GM12865 (cell line): ENCODE measurements around the gene LRRC14B.
"Not testable (repeated sequence)": the region's sequence is repeated elsewhere in the genome, so short reads cannot be mapped to it uniquely, and the experiment has no call there.

Source experiments
- DNase-seq: peaks from one replicate; pipeline ENCODE4 v3.0.0; 2010; ENCODE audit warnings: low read depth
- H3K4me3 ChIP-seq: 2 replicates; pipeline ENCODE4 v1.5.1; 2011; ENCODE audit warnings: mild to moderate bottlenecking, low read depth, low read length, control low read depth
- TF ChIP-seq, protein P1 (sequence below): IDR thresholded peaks from 2 replicates; pipeline ENCODE4 v1.5.1; 2011; ENCODE audit warnings: low read length, control low read depth, low read depth, inconsistent platforms; ENCODE audit not compliant: insufficient read depth; ENCODE audit errors: missing control alignments

The LRRC14B gene

DNA sequence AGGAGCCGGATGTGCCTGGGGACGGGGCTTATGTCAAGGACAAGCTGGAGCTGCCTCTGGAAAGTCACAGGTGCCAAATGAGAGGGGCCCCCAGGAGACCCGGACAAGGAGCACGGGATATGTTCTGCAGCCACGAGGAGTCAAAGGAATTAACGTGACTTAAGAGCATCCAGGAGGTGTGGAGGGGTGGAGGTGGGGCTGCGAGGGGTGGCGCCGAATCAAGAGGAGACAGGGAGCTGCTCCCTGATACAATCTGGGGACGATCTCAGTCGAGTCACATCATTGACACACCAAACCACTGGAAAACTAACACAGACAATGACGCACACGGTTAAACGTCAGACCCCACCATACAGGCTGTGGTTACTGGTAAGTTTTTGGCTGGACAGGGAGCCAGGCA lies 16.3 kb downstream of the LRRC14B start:
- no peak overlapping the region for H3K4me3 ChIP-seq
- TF ChIP-seq, protein P1, sequence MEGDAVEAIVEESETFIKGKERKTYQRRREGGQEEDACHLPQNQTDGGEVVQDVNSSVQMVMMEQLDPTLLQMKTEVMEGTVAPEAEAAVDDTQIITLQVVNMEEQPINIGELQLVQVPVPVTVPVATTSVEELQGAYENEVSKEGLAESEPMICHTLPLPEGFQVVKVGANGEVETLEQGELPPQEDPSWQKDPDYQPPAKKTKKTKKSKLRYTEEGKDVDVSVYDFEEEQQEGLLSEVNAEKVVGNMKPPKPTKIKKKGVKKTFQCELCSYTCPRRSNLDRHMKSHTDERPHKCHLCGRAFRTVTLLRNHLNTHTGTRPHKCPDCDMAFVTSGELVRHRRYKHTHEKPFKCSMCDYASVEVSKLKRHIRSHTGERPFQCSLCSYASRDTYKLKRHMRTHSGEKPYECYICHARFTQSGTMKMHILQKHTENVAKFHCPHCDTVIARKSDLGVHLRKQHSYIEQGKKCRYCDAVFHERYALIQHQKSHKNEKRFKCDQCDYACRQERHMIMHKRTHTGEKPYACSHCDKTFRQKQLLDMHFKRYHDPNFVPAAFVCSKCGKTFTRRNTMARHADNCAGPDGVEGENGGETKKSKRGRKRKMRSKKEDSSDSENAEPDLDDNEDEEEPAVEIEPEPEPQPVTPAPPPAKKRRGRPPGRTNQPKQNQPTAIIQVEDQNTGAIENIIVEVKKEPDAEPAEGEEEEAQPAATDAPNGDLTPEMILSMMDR = no peak
- DNase-seq = no peak

DNA sequence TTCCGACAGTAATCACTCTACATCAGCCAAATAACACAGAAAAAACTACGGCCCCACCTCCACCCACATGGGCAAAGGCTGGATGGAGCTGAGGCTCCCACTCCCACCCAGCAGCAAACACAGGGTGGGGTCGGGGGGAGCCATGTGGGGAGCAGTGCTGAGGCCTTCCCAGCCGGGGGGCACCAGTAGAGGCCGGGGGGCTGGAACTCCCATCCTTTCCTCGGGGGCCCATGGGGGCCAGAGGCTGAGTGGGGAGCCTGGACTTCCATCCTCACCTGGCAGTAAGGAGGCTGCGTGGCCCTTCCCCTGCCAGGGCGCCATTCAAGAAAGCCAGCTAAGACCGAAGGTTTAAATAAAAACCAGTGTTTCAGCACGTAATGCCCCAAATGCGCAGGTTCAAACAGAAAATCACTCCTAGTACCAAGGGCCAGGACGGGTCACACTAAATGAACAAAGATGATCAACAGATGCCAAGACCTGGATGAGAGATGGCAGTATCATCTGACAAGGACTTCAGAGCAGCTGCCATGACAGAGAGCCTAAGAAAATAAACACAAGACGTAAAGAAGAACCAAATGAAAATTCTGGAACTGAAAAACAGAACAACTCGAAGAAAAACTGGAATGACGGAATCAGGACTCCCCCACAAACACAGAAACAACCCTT lies 17.3 kb downstream of the LRRC14B start:
- no peak for DNase-seq
- TF ChIP-seq, protein P1 = no peak

DNA sequence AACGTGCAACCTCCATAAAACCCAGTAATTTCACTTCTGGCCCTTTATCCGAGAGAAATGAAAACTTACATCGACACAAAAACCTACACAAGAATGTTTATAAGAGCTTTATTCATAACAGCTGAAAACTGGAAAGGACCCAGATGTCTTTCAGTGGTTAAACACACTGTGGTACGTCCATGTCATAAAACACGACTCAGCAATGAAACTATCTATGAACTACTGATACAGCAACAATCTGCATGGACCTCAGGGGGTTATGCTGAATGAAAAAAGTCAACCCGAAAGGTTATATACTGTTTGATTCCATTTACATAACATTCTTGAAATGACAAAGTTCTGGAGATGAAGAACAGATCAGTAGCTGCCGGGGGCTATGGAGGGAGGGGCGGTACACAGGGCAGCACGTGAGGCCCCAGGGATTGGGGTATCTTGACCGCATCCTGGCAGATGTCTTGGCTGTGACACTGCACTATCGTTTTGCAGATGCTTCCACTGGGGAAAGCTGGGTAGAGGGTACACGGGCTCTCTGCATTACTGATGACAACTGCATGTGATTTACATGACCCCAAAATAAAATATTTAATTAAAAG lies 22.6 kb downstream of the LRRC14B start:
- TF ChIP-seq, protein P1 = no peak
- H3K4me3 ChIP-seq = no peak overlapping the region
- DNase-seq = no peak

More for the DNA sequence above, 17.3 kb downstream of the LRRC14B start:
- no peak overlapping the region for H3K4me3 ChIP-seq

DNA sequence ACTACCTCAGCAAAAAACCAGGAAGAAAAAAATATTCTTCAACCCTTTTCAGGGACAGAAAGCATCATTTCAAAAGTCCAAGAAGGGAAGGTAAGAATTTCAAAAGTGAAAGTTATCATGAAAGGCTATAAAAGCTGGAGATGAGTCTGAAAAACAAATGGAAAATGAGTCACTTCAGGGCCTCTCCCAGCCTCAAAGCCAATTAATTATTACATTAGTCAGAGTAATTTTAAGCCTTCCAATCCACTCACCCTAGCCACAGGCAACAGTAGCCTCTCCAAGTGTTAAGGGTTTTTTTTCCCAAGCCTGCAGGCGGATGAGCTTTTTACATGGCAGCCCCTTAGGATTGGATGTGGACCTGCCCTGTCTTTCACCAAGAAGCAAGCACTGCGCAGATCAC lies 24.0 kb downstream of the LRRC14B start:
- not testable (repeated sequence) for DNase-seq, H3K4me3 ChIP-seq

DNA sequence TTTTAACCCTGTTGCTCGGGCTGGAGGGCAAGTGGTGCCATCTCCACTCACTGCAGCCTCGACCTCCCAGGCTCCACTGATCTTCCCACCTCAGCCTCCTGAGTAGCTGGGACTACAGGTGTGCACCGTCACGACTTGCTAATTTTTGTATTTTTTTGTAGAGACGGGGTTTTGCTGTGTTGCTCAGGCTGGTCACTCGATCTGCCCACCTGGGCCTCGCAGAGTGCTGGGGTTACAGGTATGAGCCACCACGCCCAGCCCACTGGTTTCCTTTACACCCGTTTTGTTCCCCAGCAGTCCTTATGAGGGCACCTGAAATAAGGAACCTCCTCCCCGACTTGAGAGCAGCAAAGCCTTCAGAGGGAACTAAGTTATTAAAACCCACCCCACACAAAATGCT lies 24.8 kb downstream of the LRRC14B start:
- DNase-seq, H3K4me3 ChIP-seq: not testable (repeated sequence)

DNA sequence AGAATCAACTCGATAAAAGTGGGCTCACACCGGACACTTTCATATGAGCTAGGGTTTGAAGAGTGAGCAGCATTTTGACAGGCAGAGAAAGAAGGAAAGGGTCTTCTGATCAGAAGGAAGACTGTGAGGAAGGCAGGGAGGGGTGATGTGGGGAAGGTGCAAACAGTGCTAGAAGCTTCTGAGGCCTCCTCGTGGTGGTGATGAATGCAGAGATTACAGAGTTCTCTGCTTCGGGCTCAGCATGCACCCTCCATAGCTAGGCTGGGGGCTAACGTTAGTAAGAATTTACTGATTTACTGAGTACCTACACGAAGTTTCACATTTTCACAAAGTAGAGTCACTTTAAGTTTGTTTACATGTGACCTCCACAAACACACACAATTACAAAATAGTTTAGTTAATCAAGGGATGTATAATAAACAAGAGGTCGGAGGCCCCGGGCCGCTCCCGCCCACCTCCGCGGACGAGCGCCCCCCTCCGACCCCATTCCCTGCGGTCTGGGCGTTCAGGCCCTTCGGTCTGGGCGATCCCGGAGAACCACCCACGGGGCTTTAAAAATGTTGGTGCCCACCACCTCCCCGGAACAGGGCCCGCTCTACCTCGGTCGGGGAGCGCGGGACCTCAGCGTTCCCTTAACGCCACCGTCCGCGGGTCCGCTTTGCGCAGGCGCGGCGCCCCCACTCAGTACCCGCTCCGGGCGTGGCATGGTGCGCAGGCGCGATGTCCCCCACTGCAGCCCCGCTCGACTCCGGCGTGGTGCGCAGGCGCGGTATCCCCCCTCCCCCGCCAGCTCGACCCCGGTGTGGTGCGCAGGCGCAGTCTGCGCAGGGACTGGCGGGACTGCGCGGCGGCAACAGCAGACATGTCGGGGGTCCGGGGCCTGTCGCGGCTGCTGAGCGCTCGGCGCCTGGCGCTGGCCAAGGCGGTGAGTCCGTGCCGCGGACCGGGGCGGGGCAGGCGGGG lies 26.5 kb downstream of the LRRC14B start, which contains the start of the genes CCDC127 and SDHA:
Gene CCDC127, minus strand, starts transcription at position 660 of the 963 bp plus-strand sequence. CDS start 1,304 bp downstream, outside the sequence.
Gene SDHA, plus strand, starts transcription at position 827 of the 963 bp plus-strand sequence. Its CDS starts 36 bp downstream, at position 863.
- H3K4me3 ChIP-seq = peak within 1 kb of the TSS; percentile 98
- DNase-seq = peak; percentile 97
- TF ChIP-seq, protein P1 = peak; percentile 30

DNA sequence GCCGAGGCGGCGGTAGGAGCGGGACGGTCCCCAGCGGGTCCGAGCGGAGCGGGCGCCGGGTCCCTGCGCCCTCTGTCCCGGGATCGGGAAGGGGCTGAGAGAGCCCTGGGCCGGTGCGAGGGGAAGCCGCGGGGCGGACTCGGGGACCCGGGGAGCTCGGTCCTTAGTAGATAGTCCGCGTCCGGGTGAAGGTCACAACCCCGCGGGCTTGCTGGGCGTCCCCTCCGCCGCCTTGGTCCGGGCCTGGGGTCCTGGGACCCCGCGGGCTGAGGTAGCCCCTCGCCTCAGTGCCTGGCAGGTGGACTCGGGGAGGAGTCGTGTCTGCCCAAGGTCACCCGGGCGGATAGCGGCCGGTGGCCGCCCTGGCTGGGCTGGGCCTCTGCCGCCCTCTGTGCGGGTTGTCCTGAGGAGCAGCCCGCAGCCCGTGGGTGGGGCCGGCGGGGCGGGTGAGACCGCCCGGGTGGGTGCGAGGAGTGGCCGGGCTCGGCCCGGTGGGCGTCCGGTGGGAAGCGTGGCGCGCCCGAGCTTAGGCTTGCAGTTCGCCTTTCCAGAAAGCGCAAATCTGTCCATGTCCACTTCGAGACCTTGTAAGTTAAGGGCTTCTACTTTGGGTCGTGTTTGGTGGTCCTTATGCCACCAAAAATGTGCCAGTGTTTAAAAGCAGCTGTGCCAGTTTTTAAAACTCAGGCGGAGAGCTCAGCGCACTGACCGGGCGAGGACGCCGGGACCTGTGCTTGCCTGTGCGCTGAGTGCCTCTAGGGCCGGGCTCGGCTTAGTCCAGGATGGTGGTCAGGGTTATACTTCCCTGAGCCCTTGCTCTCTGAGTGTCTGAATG lies 27.4 kb downstream of the LRRC14B start:
- TF ChIP-seq, protein P1 = no peak
- peak overlapping the region; percentile 98 for H3K4me3 ChIP-seq
- DNase-seq = peak; percentile 51
